Measurements from ENCODE around the gene INVS.

GRCh38 chr9:100281066-100281465 lies 182.0 kb downstream of the INVS start:
- TF ChIP-seq CTCF (IDR thresholded peaks at IDR 0.05) (no peak), POLR2A (IDR thresholded peaks at IDR 0.05) (no peak)
